Tibial nerve (tissue), 4 donors: ENCODE measurements around the gene WBP1. TPM values are rescaled to one million over a fixed set of nuclear protein-coding genes. Genes with fewer than 3 reads are reported as not detected.
A peak's percentile ranks its signal among the peaks of the same experiment; 100 is the strongest.

ENCODE experiments used
- DNase-seq, 2 donors: peaks; one replicate each; pipeline ENCODE4 v3.0.0-alpha.2; 2019; ENCODE audit warnings: low spot score in 2 of 2
- H3K27ac ChIP-seq, 4 donors: fragments of 200-600 bp; sonication (generic) in 3 of 4; one replicate each; pipeline ENCODE4 v1.5.1; 2017 to 2019; ENCODE audit warnings: mild to moderate bottlenecking in 1 of 4
- H3K27me3 ChIP-seq, 2 donors: fragments of 200-600 bp; sonication (generic) in 1 of 2; one replicate each; pipeline versions ENCODE4 v1.5.1 to v1.6.0; 2017 to 2019
- H3K36me3 ChIP-seq, 3 donors: fragments of 200-600 bp; sonication (generic); one replicate each; pipeline ENCODE4 v1.5.1; 2018 to 2019
- H3K4me1 ChIP-seq, 4 donors: fragments of 200-600 bp; sonication (generic) in 3 of 4; one replicate each; pipeline ENCODE4 v1.5.1; 2017 to 2019
- H3K4me3 ChIP-seq, 4 donors: fragments of 200-600 bp; sonication (generic) in 3 of 4; one replicate each; pipeline ENCODE4 v1.5.1; 2017 to 2019; ENCODE audit warnings: mild to moderate bottlenecking in 1 of 4, moderate library complexity in 1 of 4
- H3K9me3 ChIP-seq, 4 donors: fragments of 200-600 bp; sonication (generic) in 3 of 4; one replicate each; pipeline ENCODE4 v1.5.1; 2017 to 2019
- EP300 ChIP-seq, 2 donors: sonication (generic); formaldehyde crosslinking; IDR thresholded peaks; one replicate each; pipeline ENCODE4 v1.6.1; 2017; ENCODE audit warnings: antibody characterized with exemption in 2 of 2, mild to moderate bottlenecking in 1 of 2
- POLR2A ChIP-seq, 2 donors: fragments of 450-650 bp; IDR thresholded peaks; one replicate each; pipeline ENCODE4 v1.6.1; 2017; ENCODE audit warnings: antibody characterized with exemption in 2 of 2, mild to moderate bottlenecking in 2 of 2, moderate library complexity in 2 of 2
- WGBS, 2 donors: methylation state at CpG; one replicate each; pipeline ENCODE4 v1.1.5; 2018; 5-methylcytosine and 5-hydroxymethylcytosine counted together
- total RNA-seq, 4 donors: library from RNA; depleted of rRNA; stranded (reverse); fragments of >200 nt; gene quantifications; one replicate each; pipeline ENCODE4 v1.1.0, GENCODE V29; 2016
- TF ChIP-seq, protein P1 (sequence below), 5 experiments: fragments of 200-600 bp in 3 of 5; fragments of 450-650 bp in 2 of 5; sonication (generic) in 3 of 5; IDR thresholded peaks; one replicate each; pipeline ENCODE4 v1.5.1; 2016 to 2019; ENCODE audit warnings: antibody characterized with exemption in 5 of 5, mild to moderate bottlenecking in 3 of 5, moderate library complexity in 2 of 5

The WBP1 gene
- total RNA-seq, 4 donors from 2014 or later = 35.7 to 84.6 (median 69.0) TPM

DNA sequence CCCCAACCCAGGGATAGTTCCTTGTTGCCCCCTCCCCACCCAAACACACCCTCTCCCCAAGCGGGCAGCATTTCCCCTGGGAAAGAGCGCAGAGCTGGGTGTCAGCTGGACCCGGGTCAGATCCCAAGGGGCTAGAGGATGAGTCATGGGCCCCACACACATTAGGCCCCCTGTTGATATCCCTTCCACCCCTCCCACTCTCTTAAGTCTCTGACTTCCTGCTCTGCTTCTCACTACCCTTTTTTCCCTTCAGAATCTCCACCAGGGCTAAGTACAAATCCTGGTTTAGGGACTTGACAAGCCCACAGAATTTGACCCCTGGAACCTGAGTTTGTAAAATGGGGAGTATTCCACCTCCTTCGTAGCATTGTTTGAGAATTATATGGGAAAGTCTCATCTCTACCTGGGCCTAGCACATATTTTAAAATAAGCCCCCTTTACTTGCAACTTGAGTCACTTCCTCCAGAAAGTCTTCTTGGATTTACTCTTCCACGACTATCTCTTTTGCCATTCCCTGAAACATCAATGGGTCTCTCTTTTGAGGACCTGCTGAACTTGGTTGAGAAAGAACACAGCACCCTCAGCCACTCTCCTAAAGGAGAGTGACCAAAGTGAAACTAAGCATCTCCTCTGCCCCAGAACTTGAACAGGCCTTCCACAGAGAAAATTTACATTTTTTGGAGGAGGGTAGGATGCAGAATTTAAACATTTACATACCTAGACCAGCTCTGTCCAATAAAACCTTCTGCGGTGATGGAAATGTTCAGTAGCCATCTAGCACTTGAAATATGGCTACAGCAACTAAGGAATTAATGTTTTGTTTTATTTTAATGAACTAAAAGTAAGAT is 21.2 kb upstream of the WBP1 start:
- no peak for TF ChIP-seq EP300 (IDR thresholded peaks at IDR 0.05)
- H3K27ac ChIP-seq = peak overlapping the region; percentile 31 to 94 (median 86)

DNA sequence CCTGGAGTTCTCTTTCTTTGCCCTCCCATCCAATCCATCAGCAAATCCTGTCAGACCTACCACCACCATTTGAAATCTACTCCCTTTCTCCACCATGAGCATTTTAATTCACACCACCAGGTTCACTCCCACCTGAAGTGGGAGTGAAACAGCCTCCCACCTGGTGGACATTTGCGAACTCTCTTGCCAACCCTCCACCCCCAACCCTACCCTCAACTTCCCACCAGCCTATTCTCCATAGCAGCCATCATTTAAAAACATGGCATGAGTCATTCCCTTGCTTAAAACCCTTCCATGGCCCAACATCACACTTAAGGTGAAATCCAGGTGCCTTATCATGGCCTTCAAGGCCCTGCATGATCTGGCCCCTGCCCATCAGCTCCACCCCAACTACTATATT is 20.0 kb upstream of the WBP1 start:
- H3K4me1 ChIP-seq = peaks cover 0 to 84% (median 11%) of the 10 kb centered on the region in 4 donors
- peaks cover 0 to 5% (median 0%) of the 10 kb centered on the region in 3 donors for H3K36me3 ChIP-seq
- no peak for DNase-seq
- H3K4me3 ChIP-seq = peak overlapping the region; percentile 45 to 66 (median 56)
- H3K27ac ChIP-seq = peak overlapping the region; percentile 83 to 94 (median 86)
- no peak for TF ChIP-seq POLR2A (IDR thresholded peaks at IDR 0.05)
- TF ChIP-seq, protein P1, sequence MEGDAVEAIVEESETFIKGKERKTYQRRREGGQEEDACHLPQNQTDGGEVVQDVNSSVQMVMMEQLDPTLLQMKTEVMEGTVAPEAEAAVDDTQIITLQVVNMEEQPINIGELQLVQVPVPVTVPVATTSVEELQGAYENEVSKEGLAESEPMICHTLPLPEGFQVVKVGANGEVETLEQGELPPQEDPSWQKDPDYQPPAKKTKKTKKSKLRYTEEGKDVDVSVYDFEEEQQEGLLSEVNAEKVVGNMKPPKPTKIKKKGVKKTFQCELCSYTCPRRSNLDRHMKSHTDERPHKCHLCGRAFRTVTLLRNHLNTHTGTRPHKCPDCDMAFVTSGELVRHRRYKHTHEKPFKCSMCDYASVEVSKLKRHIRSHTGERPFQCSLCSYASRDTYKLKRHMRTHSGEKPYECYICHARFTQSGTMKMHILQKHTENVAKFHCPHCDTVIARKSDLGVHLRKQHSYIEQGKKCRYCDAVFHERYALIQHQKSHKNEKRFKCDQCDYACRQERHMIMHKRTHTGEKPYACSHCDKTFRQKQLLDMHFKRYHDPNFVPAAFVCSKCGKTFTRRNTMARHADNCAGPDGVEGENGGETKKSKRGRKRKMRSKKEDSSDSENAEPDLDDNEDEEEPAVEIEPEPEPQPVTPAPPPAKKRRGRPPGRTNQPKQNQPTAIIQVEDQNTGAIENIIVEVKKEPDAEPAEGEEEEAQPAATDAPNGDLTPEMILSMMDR (IDR thresholded peaks at IDR 0.05) = peak in 1 of 5 experiments; percentile 15
- no peak for TF ChIP-seq EP300 (IDR thresholded peaks at IDR 0.05)
- H3K9me3 ChIP-seq = no peaks in the 10 kb centered on the region
- no peaks in the 10 kb centered on the region for H3K27me3 ChIP-seq
- WGBS, 2 donors = 73% methylated on average over 1 of the region's 1 CpG

More for the DNA sequence above, 21.2 kb upstream of the WBP1 start:
- Histone ChIP-seq H3K27me3 (no peaks in the 10 kb centered on the region), H3K9me3 (no peaks in the 10 kb centered on the region), H3K4me1 (peaks cover 0 to 85% (median 11%) of the 10 kb centered on the region in 4 donors), H3K36me3 (peaks cover 0 to 11% (median 3%) of the 10 kb centered on the region in 3 donors), H3K4me3 (peak overlapping the region; percentile 18 to 66 (median 34))
- 42% methylated on average over 6 of the region's 6 CpGs for WGBS, 2 donors
- no peak for DNase-seq

DNA sequence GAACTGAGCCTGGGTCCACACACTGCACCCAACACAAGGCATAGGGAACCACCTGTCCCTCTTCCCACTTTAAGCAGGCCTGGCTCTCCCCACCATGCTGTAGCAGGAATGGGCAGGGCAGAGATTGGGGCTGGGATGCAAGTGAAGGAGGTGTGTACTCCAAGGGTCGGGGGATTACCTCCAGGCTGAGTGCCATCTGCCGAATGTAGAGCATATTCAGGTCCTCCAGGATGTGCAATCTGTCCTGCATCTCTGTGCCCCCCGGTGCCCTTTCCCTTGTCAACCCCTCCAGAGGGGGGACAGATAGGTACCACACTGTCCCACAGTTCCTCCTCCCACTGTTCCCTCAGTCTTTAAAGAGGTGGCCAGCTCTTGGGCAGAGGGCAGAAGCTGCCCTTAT is 18.9 kb upstream of the WBP1 start:
- Histone ChIP-seq H3K36me3 (peaks cover 0 to 5% (median 0%) of the 10 kb centered on the region in 3 donors), H3K4me1 (peaks cover 0 to 87% (median 11%) of the 10 kb centered on the region in 4 donors), H3K27me3 (no peaks in the 10 kb centered on the region), H3K9me3 (no peaks in the 10 kb centered on the region), H3K4me3 (peak overlapping the region; percentile 45 to 66 (median 56)), H3K27ac (peak overlapping the region; percentile 83 to 94 (median 86))
- 26 to 29% methylated on average over 3 of the region's 3 CpGs for WGBS, 2 donors
- no peak for DNase-seq
- TF ChIP-seq, protein P1 (IDR thresholded peaks at IDR 0.05) = no peak
- TF ChIP-seq POLR2A (IDR thresholded peaks at IDR 0.05) = no peak
- TF ChIP-seq EP300 (IDR thresholded peaks at IDR 0.05) = no peak

DNA sequence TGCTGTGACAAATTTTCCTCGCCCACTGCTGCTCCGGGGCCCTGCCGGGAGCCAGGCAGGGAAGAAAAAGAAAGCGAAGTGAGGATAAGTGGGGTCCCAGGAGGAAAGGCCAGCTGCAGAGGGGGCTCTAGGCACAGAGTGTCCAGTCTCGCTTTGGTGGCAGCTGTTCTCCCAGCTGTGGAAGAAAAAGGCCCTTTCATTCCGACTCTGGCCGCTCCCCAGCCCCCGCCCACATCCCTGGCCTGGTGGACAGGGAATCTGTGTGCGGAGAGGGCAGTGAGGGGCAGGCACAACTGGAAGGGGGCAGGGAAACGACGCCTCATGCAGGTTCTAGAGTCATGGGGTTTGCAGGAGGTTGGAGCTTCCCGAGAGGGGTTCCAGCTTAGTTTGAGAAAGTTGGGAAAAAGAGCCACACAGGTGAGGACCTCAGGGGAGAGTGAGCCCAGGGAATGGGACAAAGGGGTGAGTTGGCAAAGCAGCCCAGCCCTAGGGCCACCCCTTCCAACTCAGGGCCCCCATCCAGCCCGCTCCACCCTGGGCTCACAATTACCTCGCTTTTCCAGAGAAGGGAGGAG is 18.3 kb upstream of the WBP1 start:
- Histone ChIP-seq H3K27ac (peak overlapping the region; percentile 83 to 94 (median 86)), H3K36me3 (peaks cover 0 to 5% (median 0%) of the 10 kb centered on the region in 3 donors), H3K4me1 (peaks cover 0 to 88% (median 11%) of the 10 kb centered on the region in 4 donors), H3K9me3 (no peaks in the 10 kb centered on the region), H3K4me3 (peak overlapping the region; percentile 45 to 66 (median 56)), H3K27me3 (no peaks in the 10 kb centered on the region)
- peak; percentile 68 to 86 for DNase-seq
- TF ChIP-seq, protein P1 (IDR thresholded peaks at IDR 0.05) = peak in 1 of 5 experiments; percentile 16
- TF ChIP-seq EP300 (IDR thresholded peaks at IDR 0.05) = peak in 1 of 2 donors; percentile 78
- TF ChIP-seq POLR2A (IDR thresholded peaks at IDR 0.05) = peak in 1 of 2 donors; percentile 27
- 9 to 13% methylated on average over 14 of the region's 14 CpGs for WGBS, 2 donors

DNA sequence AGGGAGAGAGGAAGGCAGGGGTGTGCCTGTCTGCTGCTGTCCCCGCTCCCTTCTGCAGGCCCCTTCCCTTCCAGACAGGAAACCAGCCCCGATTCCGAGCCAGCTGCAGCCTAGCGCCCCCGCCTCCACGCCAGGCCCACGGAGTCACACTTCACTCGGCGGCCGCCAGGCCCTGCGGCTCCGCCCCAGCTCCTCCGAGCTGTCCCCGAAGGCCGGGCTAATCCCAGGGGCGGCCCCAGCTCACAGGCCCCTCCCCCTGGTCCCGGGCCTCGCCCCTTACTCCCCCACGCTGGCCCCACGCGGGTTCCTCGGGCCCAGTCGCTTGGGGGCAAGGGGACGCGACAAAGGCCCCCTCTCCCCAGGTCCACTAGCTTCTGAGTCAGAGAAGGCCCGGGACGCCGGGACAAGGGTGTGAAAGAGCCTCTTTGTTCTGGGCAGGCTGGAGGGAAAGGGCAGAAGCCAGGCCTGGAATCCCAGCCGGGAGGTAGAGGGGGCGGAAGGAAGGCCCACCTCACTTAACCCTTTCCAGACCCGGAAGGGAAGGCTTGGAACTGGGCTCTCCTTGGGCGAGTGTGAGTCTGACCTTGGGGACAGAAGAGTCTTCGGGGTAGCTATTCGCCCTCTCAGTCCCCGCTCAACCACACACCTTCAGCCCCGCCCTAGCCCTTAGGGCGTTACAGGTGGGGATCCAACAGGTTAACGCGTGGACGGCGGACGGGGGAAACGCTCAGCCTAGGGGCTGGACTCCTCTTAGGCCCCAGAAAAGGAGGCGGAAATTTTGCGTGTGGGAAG is 17.7 kb upstream of the WBP1 start:
- TF ChIP-seq, protein P1 (IDR thresholded peaks at IDR 0.05) = peak; percentile 7 to 76 (median 30)
- TF ChIP-seq EP300 (IDR thresholded peaks at IDR 0.05) (peak; percentile 19 to 87), POLR2A (IDR thresholded peaks at IDR 0.05) (peak; percentile 45 to 57)
- Histone ChIP-seq H3K27me3 (no peaks in the 10 kb centered on the region), H3K4me3 (peak overlapping the region; percentile 45 to 66 (median 56)), H3K4me1 (peaks cover 0 to 81% (median 11%) of the 10 kb centered on the region in 4 donors), H3K36me3 (peaks cover 0 to 5% (median 0%) of the 10 kb centered on the region in 3 donors), H3K9me3 (no peaks in the 10 kb centered on the region), H3K27ac (peak overlapping the region; percentile 83 to 94 (median 86))
- DNase-seq = peak; percentile 66 to 77
- WGBS, 2 donors = 4 to 13% methylated on average over 37 to 43 of the region's 45 CpGs
